ENCODE data around the gene PARD3.

PARD3 gene

DNA sequence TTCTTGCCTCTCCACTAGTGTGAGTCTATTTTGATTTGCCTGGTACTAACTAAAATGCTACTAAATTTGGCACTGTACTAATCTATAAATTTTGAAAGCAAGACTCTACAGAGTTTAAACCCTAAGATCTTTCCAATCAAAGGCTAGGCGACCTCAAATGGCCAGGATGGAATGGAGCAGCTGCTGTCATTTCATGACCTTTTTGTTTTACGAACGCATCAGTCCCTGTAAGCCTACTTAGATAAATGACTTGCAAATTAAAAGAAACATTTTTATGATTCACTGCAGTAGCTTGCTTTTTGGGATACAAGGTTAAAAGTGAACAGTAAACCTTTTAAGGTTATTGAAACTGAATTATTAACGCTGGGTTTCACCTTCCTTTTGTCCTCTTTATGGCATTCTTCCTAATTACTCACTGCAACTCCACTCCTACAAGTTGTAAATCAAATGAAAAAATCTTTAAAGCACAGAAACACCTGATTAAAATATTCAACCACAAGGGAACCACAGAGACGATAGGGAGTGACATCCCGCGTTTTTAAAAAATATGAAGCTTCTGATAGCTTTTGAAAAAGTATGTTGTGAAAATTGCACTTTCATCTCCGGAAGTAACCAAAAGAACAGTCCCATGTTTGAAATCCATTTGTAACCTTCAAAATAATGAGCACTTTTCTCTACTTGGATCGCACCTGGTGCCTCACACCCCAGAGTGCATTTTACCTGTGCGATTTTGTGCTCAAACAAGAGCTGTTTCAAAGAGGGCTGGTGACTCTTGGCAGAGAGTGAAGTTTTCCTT lies 595.1 kb downstream of the PARD3 start:
- no peak for DNase-seq (ENCODE audit: low read depth in 3 of 3)

DNA sequence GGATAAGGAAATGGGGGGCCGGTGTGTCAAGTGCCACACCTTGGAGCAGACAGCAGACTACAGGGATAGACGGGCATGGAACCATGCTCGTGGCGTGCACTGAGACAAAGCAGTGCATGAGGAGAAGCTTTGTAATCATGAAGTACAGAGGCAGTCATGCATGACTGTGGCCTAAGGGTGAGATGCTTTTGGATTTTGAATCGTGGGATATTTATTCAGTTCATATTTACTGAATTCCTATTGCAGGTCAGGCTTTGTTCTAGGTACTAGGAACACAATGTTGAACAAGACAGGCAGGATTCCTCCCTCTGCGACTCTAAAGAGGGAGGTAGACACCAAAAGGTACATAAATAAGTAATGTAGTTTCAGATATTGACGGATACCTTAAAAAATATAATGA lies 597.6 kb downstream of the PARD3 start:
- DNase-seq (ENCODE audit: low read depth in 3 of 3), result no peak

DNA sequence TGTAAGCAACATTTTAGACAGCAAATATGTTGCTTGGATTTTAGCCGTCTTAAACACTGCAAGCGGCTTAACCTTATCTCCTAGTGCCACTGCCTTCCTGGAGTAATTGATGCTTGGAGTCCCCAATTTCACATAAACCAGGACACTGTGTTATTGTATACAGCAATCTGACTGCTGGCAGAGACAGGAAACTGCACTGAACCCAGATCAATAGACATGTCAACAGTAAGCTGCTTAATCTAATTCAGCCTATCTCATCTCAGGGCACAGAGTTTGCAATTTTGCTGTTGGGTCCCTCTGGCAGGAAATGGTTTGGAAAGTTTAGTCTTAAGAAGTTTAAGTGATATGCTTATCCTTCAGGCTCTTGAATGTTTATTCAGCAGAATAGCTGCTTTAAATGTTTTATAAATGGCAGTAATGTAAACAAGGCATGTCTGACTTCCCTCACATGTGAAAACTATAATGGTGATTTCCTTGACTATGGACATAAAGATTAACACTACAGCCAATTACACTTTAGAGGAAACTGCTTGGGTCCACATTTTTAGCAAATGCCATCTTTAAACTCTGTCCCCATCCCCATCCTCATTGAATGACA lies 598.6 kb downstream of the PARD3 start:
- DNase-seq (ENCODE audit: low read depth in 3 of 3), result no peak

DNA sequence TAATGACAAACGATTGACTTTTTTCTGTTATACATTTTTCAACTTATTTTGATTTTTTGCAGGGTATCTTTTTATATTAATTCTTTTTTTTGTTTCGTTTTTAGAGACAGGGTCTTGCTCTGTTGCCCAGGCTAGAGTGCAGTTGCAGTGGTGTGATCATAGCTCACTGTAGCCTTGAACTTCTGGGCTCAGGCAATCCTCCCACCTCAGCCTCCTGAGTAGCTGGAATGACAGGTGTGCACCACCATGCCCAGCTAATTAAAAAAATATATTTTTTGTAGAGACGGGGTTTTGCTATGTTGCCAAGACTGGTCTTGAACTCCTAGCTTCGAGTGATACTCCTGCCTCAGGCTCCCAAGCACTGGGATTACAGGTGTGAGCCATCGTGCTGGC lies 601.3 kb downstream of the PARD3 start:
- no peak for DNase-seq (ENCODE audit: low read depth in 3 of 3)

DNA sequence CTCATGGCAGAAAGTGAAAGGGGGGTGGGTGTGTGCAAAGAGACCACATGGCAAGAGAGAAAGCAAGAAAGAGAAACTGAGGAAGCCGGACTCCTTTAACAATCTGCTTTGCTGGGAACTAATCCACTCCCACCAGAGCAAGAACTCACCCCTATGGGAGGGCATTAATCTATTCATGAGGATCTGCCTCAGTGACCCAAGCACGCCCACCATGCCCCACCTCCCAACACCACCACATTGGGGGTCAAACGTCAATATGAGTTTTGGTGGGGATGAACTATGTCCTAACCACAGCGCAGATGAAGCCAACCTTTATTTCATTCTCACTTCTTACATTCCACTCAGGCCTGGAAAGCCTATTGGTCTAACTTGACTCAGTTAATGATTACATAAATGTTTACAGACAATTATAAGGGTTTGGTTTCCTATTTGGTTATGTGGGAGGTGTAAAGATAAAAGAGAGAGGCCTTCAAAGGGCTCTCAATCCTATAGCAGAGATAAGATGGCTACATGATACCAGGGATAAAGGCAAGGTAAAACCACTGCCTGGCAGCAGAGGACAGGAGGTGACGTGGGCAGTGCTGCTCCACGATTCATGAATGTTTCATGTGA lies 601.8 kb downstream of the PARD3 start:
- DNase-seq (ENCODE audit: low read depth in 3 of 3), result no peak

DNA sequence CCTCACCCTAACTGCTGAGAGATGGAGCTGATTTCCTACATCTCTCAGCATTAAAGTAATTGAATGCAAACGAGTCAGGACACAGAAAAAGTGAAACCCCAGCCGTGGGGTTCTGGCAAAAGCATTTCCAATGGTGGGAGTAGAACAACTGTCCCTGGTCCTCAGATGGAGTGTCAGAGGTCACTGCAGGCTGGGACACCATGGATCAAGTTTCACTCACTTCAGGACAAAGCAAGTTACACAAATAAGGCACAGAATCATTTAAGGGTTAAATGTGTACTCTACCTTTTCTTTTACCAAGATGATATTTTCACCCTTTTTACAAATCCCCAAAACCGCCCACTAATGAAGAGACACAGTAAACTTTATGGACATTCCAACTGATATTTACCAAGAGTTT lies 607.8 kb downstream of the PARD3 start:
- no peak for DNase-seq (ENCODE audit: low read depth in 3 of 3)

DNA sequence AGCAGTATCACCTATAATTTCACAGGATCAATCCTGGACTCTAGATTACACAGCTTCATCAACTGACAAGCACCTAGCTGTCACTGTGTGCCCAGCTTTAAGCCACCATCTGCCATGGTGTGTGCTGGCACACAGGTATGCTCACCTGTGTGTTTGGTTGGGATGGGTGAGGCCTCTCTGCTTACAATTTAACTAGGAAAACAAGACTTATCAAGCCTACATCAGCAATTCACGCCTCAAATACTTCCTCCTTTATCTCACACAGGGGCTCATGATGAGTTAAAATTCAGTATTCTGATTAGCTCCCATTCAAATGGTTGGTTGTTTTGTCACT lies 608.2 kb downstream of the PARD3 start:
- no peak for DNase-seq (ENCODE audit: low read depth in 3 of 3)

DNA sequence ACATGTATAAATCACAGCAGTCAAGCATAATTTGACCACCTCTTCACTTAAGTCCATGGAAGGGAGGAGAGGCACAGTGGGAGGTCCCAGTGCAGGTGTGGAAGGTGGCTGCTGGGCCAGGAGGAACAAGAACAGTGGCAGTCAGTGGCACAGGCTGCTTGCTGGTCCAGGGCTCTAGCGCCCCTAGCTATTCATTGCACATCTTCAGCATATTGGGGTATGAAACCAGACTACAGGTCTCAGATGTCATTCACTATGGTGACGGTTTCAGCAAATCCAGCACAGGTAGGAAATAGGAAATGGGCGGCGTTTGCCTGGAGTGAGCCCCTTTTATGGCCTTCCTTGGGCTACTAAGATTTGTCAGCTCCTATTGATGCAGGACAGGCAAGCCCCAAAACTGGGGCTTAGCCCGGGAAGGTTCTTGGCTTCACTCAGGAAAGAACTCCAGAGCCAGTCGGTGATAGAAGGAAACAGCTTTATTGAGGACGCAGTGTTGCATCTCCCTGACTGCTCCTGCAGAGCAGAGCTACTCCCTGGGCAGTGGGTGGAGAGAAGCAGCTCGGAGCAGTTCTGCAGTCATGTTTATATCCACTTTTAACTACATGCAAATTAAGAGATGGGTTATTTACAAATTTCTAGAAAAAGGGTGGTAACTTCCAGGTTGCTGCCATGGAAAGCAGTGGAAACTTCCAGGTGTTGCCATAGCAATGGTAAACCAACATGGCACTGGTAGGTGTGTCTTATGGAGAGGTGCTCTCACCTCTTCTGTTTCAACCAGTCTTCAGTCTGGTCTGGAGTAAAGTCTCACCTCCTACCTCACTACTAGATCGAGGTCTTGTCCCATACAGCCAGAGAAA lies 608.8 kb downstream of the PARD3 start:
- DNase-seq (ENCODE audit: low read depth in 3 of 3), result no peak

DNA sequence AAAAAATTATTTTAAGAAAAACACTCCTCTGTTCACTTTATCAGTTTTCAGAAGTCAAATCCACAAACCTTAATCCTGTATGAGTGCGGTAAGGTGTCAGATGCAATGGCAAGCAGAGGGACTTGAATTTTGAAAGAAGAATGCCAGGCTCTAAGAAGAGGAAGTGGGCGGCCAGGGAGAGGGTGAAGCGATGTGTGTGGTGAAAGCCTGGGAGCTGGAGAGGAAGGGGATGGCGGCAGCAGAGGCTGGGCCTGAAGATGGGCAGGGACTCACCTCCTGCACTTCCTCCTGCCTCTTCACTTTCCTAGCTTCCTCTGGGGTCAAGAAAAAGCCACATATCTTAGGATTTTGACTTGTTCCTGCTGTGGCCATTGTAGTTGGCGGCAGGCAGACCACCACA lies 609.6 kb downstream of the PARD3 start:
- DNase-seq (ENCODE audit: low read depth in 3 of 3), result no peak

DNA sequence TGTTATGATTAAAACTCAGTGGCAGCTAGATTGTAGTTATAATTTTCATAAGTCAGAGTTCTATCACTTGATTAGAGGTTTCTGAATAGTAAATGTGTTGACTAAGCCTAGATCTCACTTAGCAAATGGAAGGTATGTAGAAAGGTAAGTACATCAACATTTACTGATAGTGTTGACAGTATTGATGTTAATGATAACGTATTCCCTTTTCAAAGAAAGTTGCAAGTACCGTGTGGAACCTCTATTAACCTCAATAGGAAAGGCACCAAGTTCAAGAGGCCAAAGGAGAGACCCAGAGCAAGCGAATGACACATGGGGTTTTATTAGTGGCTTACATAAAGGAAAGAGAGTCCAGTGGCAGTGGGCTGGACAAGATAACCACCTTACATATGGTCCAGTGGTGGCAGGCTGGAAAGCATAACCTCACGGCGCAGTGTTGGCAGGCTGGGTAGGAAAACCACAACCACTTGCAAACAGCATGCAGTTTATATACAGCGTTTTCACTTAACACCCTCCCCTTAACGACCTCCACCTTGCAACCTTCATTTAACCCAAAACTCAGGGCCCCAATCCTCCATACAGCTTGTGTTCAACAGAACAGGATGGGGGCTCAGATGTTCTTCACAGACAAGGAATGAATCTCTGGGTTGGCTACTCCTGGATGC lies 611.0 kb downstream of the PARD3 start:
- no peak for DNase-seq (ENCODE audit: low read depth in 3 of 3)

DNA sequence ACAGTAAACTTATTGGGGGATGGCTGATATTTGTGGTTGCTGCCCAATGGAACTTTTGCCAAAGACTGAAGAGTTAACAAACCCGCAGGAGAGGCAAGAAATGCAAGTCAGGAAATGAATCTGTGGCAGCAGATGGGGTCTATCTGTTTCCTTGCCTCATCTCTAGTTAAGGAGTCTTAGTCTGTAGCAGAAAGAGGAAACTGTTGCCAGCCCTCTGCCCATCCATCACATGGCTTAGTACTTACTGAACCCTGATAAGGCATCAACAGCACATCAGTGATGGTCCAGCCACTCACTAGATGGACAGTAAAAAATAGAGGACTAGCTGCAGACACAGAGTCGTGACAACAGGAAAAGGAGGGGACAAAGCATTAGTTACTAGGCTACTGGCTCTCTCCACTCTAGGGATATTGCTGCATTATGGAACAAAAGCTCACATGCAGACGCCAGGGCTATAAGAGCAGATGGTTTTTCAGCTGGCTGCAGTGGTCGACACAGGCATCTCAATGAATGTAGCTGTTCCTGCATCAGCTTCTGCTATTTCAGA lies 614.7 kb downstream of the PARD3 start:
- DNase-seq (ENCODE audit: low read depth in 3 of 3), result no peak

DNA sequence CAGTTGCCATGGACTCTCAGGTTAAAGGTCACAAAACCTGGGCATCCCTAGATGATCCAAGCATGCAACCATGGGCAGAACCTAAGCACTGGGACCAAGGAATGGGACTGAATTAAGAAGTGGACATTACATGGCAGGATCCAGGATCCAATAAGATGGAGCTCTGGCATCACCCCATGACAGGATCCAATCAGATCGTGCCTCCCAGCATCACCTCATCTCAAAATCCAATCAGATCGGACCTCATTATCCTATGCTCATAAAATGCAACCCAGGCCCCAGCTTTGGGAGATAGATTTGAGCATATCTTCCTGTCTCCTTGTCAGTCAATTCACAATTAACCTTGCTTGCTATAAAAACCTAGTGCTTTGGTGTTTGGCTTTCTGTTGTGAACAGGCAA lies 616.1 kb downstream of the PARD3 start:
- no peak for DNase-seq (ENCODE audit: low read depth in 3 of 3)

DNA sequence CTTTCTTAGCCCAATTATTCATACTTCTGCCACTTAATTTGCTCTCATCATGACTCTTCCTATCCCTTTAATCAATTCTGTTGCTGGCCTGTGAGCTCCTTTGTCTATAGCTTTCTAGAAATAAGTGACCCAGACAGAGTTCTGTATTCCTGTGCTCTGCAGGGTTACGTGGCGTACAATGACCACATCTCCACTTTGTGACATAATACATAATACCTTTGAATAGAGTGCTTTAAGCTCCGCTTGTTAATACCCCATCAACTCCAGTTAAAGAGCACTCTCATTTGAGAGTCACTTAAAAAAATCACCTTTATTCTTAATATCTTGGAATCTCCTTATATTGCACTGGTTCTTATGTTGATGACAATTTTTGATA lies 619.0 kb downstream of the PARD3 start:
- no peak for DNase-seq (ENCODE audit: low read depth in 3 of 3)

DNA sequence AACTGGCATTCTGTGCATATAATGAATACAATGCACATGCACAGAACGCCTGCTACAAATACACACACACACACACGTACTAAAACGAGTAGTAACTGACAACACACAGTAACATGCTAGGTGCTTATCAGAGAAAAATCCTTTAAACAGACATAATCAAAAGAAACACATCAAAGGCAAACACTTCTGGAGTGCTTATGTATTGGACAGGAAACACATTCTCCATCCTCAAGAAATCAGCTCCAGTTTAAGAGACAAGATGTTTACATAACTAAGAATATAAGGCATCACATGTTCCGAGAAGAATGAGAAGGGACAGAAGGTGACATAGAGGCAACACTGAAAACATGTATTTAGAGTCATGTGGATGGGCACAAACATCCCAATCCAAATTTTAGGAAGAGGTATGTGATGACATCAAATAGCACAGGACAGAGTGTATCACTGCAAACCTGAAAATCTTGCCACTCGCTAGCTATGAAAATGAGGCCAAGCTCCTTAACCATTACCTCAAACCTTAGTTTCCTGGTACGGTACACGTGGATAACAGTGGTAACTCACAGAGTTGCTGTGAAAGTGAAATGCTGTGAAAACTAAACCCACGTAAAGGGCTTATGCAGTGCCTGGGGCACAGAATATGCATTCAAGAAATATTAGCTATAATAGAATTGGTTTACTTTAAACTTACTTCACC lies 619.6 kb downstream of the PARD3 start:
- no peak for DNase-seq (ENCODE audit: low read depth in 3 of 3)

DNA sequence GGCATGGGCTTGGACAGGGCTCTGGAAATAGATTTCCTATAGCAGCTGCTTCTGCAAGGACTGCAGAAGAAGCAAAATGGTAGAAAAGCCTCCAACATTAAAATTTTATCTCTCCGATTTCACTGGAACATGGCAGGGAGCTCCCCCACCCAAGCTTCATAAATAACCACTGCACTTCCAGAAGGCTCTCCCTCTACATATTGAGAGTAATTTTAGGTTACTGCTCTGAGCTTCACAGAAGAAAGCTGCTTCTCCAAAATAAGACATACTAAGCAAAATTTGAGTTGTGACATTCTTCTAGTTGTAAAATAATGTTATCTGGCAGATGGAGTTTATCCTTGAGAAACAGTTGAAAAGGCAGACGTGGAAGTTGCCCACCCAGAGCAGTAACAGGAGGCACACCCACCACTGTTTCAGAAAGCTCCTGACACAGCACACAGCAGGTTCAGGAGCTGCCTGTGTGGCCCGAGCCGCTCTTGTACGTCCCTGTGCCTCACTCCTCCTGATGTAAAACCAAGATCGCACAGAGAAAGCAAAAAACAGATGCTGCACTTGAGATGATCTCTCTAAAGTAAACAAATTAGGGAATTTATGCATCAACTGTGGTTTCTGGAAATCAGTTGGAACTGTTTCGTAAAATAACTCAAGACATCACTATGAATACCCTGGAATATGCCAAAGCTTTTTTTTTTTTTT lies 621.0 kb downstream of the PARD3 start:
- DNase-seq (ENCODE audit: low read depth in 3 of 3), result no peak

DNA sequence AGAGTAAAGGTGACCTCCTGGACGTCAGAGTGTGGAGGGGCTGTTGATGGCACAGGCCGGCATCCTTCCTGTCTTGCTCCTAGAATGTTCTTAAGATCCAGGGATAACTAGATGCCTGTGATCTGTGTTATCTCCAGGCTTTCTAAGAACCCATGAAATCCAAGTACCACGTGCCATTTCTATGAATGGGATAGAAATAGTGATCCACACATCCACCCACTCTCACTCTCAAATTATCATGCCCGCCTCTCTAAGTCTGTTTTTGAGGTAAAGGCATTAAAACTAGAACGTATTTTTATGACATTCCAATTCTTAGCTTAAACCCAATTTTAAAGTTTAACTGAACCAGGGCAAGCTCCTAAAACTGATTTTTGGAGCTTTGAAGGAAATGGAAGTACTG lies 622.5 kb downstream of the PARD3 start:
- DNase-seq (ENCODE audit: low read depth in 3 of 3), result no peak

DNA sequence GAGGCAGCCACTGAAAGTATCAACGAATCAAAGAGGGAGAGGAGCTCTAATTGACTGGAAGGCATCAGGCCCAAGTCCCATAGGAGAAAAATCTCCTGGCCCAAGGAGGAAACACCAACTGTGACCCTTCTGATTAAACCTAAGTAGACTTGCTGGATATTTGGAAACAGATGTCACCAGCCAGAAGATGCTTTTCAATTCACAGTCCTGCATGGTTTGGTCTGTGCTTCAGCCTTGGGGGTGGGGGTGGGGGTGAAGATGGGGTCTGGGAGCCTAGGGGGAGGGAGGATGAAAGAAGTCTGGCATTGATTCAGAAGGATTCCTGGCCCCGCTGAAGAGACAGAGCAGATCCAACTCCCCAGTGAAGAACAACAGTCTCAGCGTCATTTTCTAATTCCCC lies 623.7 kb downstream of the PARD3 start:
- DNase-seq (ENCODE audit: low read depth in 3 of 3), result no peak

DNA sequence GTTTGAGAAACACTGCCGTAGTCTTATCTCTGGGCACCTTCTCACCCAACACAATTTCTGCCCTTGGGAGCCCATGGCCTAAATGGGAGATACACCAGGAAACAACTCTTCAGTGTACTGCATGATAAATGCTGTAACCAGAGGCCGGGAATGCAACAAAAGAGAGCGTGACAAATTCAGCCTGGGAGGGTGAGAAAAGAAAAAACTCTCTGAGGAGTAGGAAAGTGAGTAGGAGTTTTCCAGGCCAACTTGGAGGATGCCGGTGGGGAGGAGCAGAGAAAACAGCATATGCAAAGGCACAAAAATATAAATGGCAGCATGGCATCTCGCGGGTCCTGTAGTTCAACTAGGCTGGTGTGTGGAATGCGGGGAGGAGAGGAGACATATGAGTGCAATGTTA lies 624.5 kb downstream of the PARD3 start:
- no peak for DNase-seq (ENCODE audit: low read depth in 3 of 3)

DNA sequence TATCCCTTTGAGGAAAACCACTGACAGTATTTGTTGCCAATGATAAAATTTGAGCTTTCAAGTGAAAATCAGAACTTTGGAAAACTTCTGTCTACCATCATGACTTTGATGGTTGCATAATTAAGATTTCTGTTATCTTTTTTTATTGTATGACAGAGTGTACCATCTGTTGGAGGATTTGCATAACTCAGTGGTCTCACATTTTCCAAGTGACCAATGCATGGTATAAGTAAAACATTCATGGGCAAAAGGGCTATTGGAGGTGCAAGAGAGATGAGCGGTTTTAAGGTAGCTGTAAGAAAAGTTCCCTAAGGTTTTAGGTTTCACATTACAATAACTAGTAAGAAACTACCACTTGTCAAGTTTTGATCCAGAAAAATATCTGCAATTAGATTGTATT lies 625.3 kb downstream of the PARD3 start:
- no peak for DNase-seq (ENCODE audit: low read depth in 3 of 3)

DNA sequence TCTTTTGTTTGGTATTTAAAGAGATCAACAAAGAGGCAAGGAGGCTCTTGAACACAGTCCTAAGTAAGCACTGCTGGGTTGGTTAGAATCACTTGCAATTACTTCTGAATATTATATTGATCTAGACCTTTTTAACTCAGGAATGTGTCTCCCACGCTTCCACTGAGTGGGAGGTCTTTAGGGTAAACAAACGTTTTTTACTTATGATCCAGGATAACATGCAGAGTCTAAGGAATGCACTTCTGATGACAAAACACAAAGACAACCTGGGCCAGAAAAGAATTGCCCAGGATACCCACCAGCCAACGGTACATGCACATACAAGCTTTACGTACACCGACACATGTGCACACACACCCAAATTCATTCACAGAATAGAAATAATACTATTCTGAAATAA lies 626.9 kb downstream of the PARD3 start:
- DNase-seq (ENCODE audit: low read depth in 3 of 3), result no peak

DNA sequence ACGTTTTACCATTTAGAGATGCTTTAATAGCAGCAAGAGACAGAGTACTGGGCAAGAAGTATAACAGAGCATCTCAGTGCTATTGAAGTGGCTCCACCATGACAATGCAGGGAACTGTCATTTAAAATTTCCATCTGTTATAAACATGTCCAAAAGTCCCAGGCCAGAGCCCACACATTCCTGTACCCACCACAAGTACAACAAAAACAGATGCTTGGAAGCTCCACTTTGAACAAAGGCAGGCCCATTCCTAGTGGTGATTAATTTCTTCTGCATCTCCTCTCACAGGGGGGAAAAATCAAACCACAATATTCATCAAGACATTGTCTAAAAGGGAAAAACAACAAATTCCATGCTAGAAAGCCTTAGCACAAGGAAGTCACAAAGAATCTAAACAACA lies 627.9 kb downstream of the PARD3 start:
- no peak for DNase-seq (ENCODE audit: low read depth in 3 of 3)

Measured in stimulated activated CD4-positive, alpha-beta T cell treated with anti-CD3 and anti-CD28 coated beads, TNF-alpha, amount 100 ng/mL, for 4 hours (primary cell).